ENCODE data around the gene FOSL1. TPM values are rescaled to one million over a fixed set of nuclear protein-coding genes. Genes with fewer than 3 reads are reported as not detected.

The FOSL1 gene
- total and polyA plus RNA-seq, 2 of the 13 experiments (the other 11 are each of a cell fraction or from before 2014, with no cell fraction given): 4.0 to 4.1 TPM

DNA sequence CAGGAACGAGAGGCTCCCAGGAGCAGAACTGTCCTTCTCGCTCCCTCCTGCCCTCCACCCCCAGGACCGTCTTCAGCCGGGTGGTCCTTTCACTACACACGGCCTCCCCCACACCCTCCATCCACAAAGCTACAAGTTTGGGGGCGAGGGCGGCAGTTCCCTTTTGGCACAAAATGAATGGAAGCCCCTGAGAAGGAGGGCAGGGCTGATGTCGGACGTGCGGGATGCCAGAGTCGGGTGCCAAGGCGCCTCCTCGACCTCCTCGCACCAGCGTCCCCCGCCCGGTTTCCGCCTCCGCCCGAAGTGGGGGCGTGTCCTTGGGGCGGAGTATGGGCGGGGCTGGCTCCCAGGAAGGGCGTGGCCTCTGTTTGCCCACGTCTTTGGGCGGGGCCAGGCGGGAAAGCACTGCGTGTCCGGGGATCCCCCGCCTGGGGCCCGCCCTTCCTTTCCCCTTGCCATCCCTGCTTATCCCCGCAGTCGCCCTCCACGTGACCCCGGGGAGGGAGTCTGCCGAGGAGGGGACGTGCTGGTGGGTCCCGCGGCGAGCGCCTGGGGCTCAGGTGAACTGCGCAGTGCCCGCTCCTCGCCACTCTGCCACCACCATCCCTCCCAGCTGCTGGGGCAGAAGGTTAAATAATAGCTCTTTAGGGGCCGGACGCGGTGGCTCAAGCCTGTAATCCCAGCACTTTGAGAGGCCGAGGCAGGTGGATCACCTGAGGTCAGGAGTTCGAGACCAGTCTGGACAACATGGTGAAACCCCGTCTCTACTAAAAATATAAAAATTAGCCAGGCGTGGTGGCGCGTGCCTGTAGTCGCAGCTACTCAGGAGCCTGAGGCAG, 26.7 kb downstream of the FOSL1 start (continued):
- no peak for TF ChIP-seq SNAPC4 (CRISPR knock-in tag; IDR thresholded peaks at IDR 0.05)
- no peak for TF ChIP-seq GPN1 (CRISPR knock-in tag; IDR thresholded peaks at IDR 0.05; ENCODE audit: borderline replicate concordance)
- no peak for TF ChIP-seq JARID2 (CRISPR knock-in tag; IDR thresholded peaks at IDR 0.05; ENCODE audit: insufficient replicate concordance)
- TF ChIP-seq DNMT3B (CRISPR knock-in tag; conservative IDR thresholded peaks at IDR 0.05): no peak
- peak; percentile 45 for TF ChIP-seq BCL6 (CRISPR knock-in tag; IDR thresholded peaks at IDR 0.05)
- TF ChIP-seq CREM (IDR thresholded peaks at IDR 0.05): peak; percentile 46
- TF ChIP-seq CREM (CRISPR knock-in tag; IDR thresholded peaks at IDR 0.05): no peak
- no peak for TF ChIP-seq ZNF264 (CRISPR knock-in tag; IDR thresholded peaks at IDR 0.05)
- TF ChIP-seq GTF2F1 (IDR thresholded peaks at IDR 0.05; ENCODE audit: low read length): no peak
- TF ChIP-seq PITX1 (CRISPR knock-in tag; IDR thresholded peaks at IDR 0.05): peak; percentile 81
- no peak for TF ChIP-seq CHCHD3 (CRISPR knock-in tag; IDR thresholded peaks at IDR 0.05)
- TF ChIP-seq ZNF678 (CRISPR knock-in tag; IDR thresholded peaks at IDR 0.05): no peak
- TF ChIP-seq KMT2B (CRISPR knock-in tag; IDR thresholded peaks at IDR 0.05): no peak
- no peak for TF ChIP-seq SUZ12 (IDR thresholded peaks at IDR 0.05; ENCODE audit: low read depth, low read length)
- TF ChIP-seq RBFOX2 (IDR thresholded peaks at IDR 0.05; ENCODE audit: low read depth, low read length): peak; percentile 65
- peak; percentile 87; the same call in 1 of the 2 replicates for TF ChIP-seq TFE3 (CRISPR knock-in tag; IDR thresholded peaks at IDR 0.05)
- TF ChIP-seq IKZF4 (CRISPR knock-in tag; IDR thresholded peaks at IDR 0.05; ENCODE audit: borderline replicate concordance, low read depth, not compliant biosample characterization): no peak
- no peak; the same call in 1 of the 2 replicates for TF ChIP-seq ZNF557 (CRISPR knock-in tag; IDR thresholded peaks at IDR 0.05)
- TF ChIP-seq SOX13 (IDR thresholded peaks at IDR 0.05): no peak
- peak in 1 of 2 experiments; percentile 24; a peak in 1 of 4 replicates for TF ChIP-seq SOX13 (CRISPR knock-in tag; conservative IDR thresholded peaks at IDR 0.05 in 1 of 2, IDR thresholded peaks at IDR 0.05 in 1 of 2)
